Lower leg skin (tissue), 4 donors: Measurements from ENCODE around the gene HDAC7. TPM values are rescaled to one million over a fixed set of nuclear protein-coding genes. Genes with fewer than 3 reads are reported as not detected.
A peak's percentile ranks its signal among the peaks of the same experiment; 100 is the strongest.

Source experiments
- DNase-seq, 2 donors: peaks; one replicate each; pipeline ENCODE4 v3.0.0-alpha.2; 2019; ENCODE audit warnings: low spot score in 2 of 2
- H3K4me3 ChIP-seq: fragments of 200-600 bp; sonication (generic); 2 replicates; pipeline ENCODE4 v1.5.1; 2017; ENCODE audit warnings: mild to moderate bottlenecking, low read depth; ENCODE audit not compliant: poor library complexity, severe bottlenecking
- POLR2A ChIP-seq, 2 donors: fragments of 450-650 bp; IDR thresholded peaks; one replicate each; pipeline ENCODE4 v1.6.1; 2016 to 2017; ENCODE audit warnings: antibody characterized with exemption in 2 of 2, mild to moderate bottlenecking in 1 of 2, moderate library complexity in 1 of 2
- WGBS, 2 donors: methylation state at CpG; one replicate each; pipeline ENCODE4 v1.1.5; 2018; 5-methylcytosine and 5-hydroxymethylcytosine counted together
- intact Hi-C: fragments of 100-400 bp; cut with DNase I; formaldehyde crosslinking; loops from one replicate; pipeline ENCODE4 v1.15.0; 2023; ENCODE audit warnings: low total_unique reads
- total RNA-seq, 4 donors: library from RNA; depleted of rRNA; stranded (reverse); fragments of >200 nt; gene quantifications; one replicate each; pipeline ENCODE4 v1.1.0, GENCODE V29; 2016
- TF ChIP-seq, protein P1 (sequence below), 3 donors: fragments of 450-650 bp; IDR thresholded peaks; one replicate each; pipeline ENCODE4 v1.5.1; 2016; ENCODE audit warnings: antibody characterized with exemption in 3 of 3, mild to moderate bottlenecking in 3 of 3, moderate library complexity in 2 of 3

HDAC7 gene
- total RNA-seq, 4 donors from 2014 or later: 56.3 to 114 (median 63.5) TPM

DNA sequence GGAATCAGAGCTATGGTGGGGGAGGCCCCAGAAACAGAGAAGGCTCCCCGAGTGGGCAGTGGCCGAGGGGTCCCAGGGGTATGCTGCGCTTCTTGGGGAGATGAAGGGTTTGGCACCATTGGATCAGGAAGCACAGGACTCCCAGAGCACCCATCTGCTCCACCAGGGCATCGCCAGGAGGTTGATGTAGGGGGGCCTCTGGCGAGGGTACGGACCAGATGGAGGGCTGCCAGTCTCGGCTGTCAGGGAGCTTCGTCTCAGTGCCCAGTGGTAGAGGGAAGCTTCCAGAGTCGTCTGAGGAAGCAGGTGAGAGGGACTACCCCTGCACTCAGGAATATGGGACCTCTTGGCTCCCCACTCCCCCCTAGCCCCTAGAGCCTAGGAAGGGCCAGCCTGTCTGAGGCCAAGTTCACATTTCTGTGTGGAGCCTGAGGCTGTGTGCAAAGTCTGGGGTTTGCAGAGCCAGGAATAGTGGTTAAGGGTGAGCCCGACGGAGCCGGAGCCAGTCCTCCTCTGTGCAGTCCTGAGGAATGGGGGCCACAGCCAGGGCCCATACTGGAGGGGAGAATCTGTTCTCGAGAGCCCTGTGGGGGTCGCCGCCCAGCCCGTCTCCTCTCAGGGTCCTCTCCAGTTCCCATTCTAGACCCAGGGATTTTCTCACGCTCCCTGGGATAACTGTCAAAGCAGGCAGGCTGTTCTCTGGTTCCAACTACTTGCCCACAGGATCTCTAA, 36.5 kb downstream of the HDAC7 start:
- H3K4me3 ChIP-seq: no peak overlapping the region
- 48 to 57% methylated on average over 17 of the region's 17 CpGs for WGBS, 2 donors
- intact Hi-C loops: loop anchor here (5.0 kb wide), 1 partner anchor 54 kb away; no protein-coding TSS in a partner anchor
- TF ChIP-seq, protein P1, sequence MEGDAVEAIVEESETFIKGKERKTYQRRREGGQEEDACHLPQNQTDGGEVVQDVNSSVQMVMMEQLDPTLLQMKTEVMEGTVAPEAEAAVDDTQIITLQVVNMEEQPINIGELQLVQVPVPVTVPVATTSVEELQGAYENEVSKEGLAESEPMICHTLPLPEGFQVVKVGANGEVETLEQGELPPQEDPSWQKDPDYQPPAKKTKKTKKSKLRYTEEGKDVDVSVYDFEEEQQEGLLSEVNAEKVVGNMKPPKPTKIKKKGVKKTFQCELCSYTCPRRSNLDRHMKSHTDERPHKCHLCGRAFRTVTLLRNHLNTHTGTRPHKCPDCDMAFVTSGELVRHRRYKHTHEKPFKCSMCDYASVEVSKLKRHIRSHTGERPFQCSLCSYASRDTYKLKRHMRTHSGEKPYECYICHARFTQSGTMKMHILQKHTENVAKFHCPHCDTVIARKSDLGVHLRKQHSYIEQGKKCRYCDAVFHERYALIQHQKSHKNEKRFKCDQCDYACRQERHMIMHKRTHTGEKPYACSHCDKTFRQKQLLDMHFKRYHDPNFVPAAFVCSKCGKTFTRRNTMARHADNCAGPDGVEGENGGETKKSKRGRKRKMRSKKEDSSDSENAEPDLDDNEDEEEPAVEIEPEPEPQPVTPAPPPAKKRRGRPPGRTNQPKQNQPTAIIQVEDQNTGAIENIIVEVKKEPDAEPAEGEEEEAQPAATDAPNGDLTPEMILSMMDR (IDR thresholded peaks at IDR 0.05): no peak
- TF ChIP-seq POLR2A (IDR thresholded peaks at IDR 0.05): no peak
- DNase-seq: no peak

DNA sequence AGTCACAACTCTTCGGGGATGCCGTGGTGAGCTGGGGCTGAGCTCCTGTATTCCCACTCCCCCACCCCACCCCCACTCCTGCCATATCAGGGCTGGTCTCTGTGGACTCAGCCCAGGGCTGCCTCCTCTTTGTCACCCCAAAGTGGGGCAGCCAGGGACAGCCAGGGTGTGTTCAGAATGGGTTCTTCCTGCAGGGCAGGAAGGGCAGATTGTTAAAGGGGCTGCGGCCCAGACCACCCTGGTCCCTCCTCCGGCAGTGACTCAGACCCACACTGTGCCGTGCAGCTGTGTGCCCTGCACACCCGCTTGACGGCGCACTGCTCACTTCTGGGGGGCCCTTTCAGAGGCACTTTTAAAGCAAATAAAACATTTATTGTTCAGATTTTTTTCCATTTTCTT, 37.3 kb downstream of the HDAC7 start:
- intact Hi-C loops: loop anchor here (5.0 kb wide), 1 partner anchor 55 kb away; no protein-coding TSS in a partner anchor
- 38 to 44% methylated on average over 8 of the region's 8 CpGs for WGBS, 2 donors
- TF ChIP-seq, protein P1 (IDR thresholded peaks at IDR 0.05): no peak
- TF ChIP-seq POLR2A (IDR thresholded peaks at IDR 0.05): no peak
- H3K4me3 ChIP-seq: no peak overlapping the region
- no peak for DNase-seq

DNA sequence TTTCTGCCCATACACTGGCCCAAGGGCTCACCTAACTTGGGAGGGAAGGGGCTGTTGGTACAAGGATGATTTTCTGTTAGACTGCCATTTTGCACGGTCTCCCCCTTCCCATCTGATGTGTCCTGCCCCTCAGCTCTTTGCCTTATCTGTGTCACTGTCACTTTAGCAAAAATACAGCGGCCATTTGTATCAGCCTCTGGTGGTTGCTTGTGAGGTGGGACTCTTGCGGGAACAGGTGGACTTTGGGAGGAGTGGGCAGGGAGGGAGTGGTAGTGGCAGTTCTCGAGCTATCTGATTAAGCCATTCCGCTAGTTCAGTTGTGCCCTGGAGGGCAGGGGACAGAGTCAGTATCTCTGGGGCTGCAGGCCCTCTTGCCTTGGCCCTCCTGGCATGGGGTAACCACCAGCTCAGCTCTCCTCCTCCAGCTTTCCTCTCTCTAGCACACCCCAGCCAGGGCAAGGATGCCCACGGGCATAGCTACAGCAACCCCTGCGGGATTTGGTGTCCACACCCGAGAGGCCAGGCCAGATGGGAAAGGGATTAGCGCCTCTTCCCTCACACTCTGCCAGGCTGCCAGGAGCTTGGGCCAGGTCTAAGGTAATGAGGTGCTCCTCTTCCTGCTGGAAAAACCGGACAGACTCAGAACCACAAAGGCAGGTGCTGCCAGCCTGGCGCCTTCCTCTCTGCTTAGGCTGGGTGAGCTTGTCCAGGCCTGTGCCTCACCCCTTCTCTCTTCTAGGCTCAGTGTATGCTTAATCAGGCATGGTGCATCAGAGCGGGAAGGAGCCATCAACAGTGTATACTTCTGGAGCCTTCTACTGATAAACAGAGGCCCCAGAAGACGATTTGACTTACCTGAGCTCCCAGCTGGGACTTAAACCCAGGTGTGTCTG, 38.0 kb downstream of the HDAC7 start:
- TF ChIP-seq, protein P1 (IDR thresholded peaks at IDR 0.05): no peak
- TF ChIP-seq POLR2A (IDR thresholded peaks at IDR 0.05): no peak
- peak in 1 of 2 donors; percentile 72 for DNase-seq
- intact Hi-C loops: loop anchor here (5.0 kb wide), 1 partner anchor 56 kb away; no protein-coding TSS in a partner anchor
- 48 to 54% methylated on average over 12 to 13 of the region's 13 CpGs for WGBS, 2 donors
- no peak overlapping the region for H3K4me3 ChIP-seq

DNA sequence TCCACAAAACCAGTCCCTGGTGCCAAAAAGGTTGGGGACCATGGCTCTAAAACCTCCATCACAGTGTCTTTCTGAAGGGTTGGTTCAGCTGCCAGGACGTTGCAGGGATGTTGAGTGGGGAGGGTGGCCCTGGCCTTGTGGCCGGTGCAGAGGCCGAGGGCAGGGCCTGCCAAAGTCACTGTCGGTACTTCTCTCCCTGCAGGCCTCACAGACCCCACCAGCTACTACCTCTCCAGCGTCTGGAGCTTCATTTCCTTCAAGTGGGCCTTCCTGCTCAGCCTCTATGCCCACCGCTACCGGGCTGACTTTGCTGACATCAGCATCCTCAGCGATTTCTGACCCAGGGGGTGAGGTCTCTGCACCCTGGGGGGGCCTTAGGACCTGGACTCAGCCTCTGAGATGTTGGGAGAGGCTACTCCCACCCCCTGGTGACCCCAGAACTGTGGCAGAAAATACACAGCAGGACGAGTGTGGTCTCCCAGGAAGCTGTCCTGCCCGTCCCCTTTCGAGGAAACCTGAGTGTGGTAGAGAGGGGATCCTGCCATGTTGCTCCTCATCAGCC, 39.7 kb downstream of the HDAC7 start:
- no peak overlapping the region for H3K4me3 ChIP-seq
- intact Hi-C loops: loop anchor here (5.0 kb wide), 2 partner anchors 57 to 63 kb away; no protein-coding TSS in a partner anchor
- TF ChIP-seq, protein P1 (IDR thresholded peaks at IDR 0.05): no peak
- no peak for TF ChIP-seq POLR2A (IDR thresholded peaks at IDR 0.05)
- no peak for DNase-seq
- 76 to 85% methylated on average over 11 of the region's 11 CpGs for WGBS, 2 donors

DNA sequence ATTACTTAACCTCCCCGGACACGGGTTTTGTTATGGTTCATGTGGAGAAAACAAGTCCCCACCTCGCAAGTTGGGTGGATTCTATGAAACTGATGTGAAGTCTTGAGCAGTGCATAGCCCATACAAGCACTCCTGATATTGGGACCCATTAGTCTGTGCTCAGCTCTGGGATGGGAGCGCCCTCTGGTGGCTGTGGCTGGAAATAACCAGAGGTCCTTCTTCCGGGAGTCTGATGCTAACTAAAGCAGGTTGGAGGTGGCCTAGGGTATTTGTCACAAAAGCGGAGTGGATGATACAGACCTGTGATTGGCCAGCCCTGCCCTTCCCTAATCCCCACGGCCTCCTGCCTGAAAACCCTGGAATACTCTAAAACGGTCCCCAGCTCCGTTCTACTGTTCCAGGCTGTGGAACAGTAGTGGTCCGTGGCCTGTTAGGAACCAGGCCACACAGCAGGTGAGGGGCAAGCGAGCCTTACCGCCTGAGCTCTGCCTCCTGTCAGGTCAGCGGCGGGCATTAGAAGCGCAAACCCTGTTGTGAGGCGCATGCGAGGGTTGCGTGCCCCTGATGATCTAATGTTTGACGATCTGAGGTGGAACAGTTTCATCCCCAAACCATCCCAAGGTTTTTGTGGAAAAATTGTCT, 40.3 kb downstream of the HDAC7 start:
- peak; percentile 90 to 98 for DNase-seq
- whole genome bisulfite sequencing, 2 donors: 29 to 31% methylated on average over 19 of the region's 19 CpGs
- intact Hi-C loops: loop anchor here (5.0 kb wide), 1 partner anchor 62 kb away; no protein-coding TSS in a partner anchor

More for the DNA sequence above, 40.3 kb downstream of the HDAC7 start:
- TF ChIP-seq POLR2A (IDR thresholded peaks at IDR 0.05): no peak
- TF ChIP-seq, protein P1 (IDR thresholded peaks at IDR 0.05): peak in 1 of 3 donors; percentile 87
- H3K4me3 ChIP-seq: no peak overlapping the region
